ENCODE measurements around the gene SH3TC1.

DNA sequence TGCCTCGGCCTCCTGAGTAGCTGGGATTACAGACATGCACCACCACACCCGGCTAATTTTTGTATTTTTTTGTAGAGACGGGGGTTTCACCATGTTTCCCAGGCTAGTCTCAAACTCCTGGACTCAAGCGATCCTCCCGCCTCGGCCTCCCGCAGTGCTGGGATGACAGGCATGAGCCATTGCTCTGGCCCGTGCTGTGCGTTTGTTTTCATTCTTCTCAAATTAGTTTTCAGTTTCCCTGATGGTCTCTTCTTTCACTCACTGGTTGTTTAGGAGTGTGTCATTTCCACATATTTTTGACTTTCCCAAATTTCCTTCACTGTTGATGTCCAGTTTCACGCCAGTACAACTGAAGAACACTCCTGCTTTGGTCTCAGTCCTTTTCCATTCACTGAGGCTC lies 31.8 kb downstream of the SH3TC1 start:
- TF ChIP-seq CTCF (optimal IDR thresholded peaks at IDR 0.05 in 1 of 3, IDR thresholded peaks at IDR 0.05 in 1 of 3, conservative IDR thresholded peaks at IDR 0.05 in 1 of 3; ENCODE audit: extremely low read depth in 1 of 3, insufficient read depth in 2 of 3, low read length in 3 of 3) (no peak), EZH2 (IDR thresholded peaks at IDR 0.05; ENCODE audit: low read length) (no peak)

All from keratinocyte (primary cell).